DMS114 treated with DMSO at 0.1 percent for 48 hours (cell line): ENCODE data around the gene CCPG1.
A peak's percentile ranks its signal among the peaks of the same experiment; 100 is the strongest.
"Not testable (repeated sequence)": the region's sequence is repeated elsewhere in the genome, so short reads cannot be mapped to it uniquely, and the experiment has no call there.

Experiments used
- DNase-seq: peaks from one replicate; lab custom pipeline; 2025; ENCODE audit not compliant: unreplicated experiment; lab: John Stamatoyannopoulos, UW

The CCPG1 gene

GRCh38 chr15:55408012-55408928 is at the start of gene CCPG1, which contains the start of gene PIERCE2:
CCPG1 (minus strand) TSS chr15:55408359; CDS start chr15:55389424, 18,935 bp downstream.
PIERCE2 (plus strand) TSS chr15:55408495; CDS start chr15:55408769, 274 bp downstream.
- peak; percentile 91 for DNase-seq

- no peak for DNase-seq
Measured at GRCh38 chr15:55457401-55458022, 49.4 kb upstream of the CCPG1 start.

GRCh38 chr15:55447030-55447394 is 38.9 kb upstream of the CCPG1 start:
- not testable (repeated sequence) for DNase-seq

GRCh38 chr15:55446379-55447029 is 38.3 kb upstream of the CCPG1 start:
- DNase-seq = not testable (repeated sequence)

- not testable (repeated sequence) for DNase-seq
Measured at GRCh38 chr15:55445936-55446335, 37.8 kb upstream of the CCPG1 start.

- DNase-seq = not testable (repeated sequence)
Measured at GRCh38 chr15:55443141-55443540, 35.0 kb upstream of the CCPG1 start.

GRCh38 chr15:55434989-55435825 is 27.0 kb upstream of the CCPG1 start:
- DNase-seq = peak; percentile 75

GRCh38 chr15:55422089-55422488 is 13.9 kb upstream of the CCPG1 start:
- no peak for DNase-seq

GRCh38 chr15:55420171-55420866 is 12.2 kb upstream of the CCPG1 start:
- DNase-seq = no peak

- DNase-seq = not testable (repeated sequence)
Measured at GRCh38 chr15:55417678-55418077, 9.5 kb upstream of the CCPG1 start.

GRCh38 chr15:55408976-55409375 is 817 bp upstream of the CCPG1 start:
- not testable (repeated sequence) for DNase-seq

- DNase-seq = peak; percentile 62
Measured at GRCh38 chr15:55407498-55408011, 604 bp downstream of the CCPG1 start.

- DNase-seq = no peak
Measured at GRCh38 chr15:55403531-55403930, 4.6 kb downstream of the CCPG1 start.

GRCh38 chr15:55402707-55403106 is 5.5 kb downstream of the CCPG1 start:
- no peak for DNase-seq

GRCh38 chr15:55401786-55402246 is 6.3 kb downstream of the CCPG1 start:
- DNase-seq = no peak

GRCh38 chr15:55400050-55400449 is 8.1 kb downstream of the CCPG1 start:
- DNase-seq = not testable (repeated sequence)

GRCh38 chr15:55398243-55398642 is 9.9 kb downstream of the CCPG1 start:
- no peak for DNase-seq

GRCh38 chr15:55394694-55395093 is 13.5 kb downstream of the CCPG1 start:
- no peak for DNase-seq

GRCh38 chr15:55389264-55389607 is 18.9 kb downstream of the CCPG1 start:
- DNase-seq = no peak

GRCh38 chr15:55387027-55387426 is 21.1 kb downstream of the CCPG1 start:
- DNase-seq = no peak
